Measurements from ENCODE around the gene CNTNAP4.

GRCh38 chr16:76464955-76465620 is 187.9 kb downstream of the CNTNAP4 start:
- TF ChIP-seq CTCF (conservative IDR thresholded peaks at IDR 0.05; ENCODE audit: low read depth, low read length) (no peak), EZH2 (IDR thresholded peaks at IDR 0.05; ENCODE audit: low read length, unreplicated experiment) (no peak), EZH2phosphoT487 (IDR thresholded peaks at IDR 0.05; ENCODE audit: borderline replicate concordance, low read length) (no peak)

All from PC-3 (cell line).